Prostate gland (tissue), 2 donors: Measurements from ENCODE around the gene POPDC3. TPM values are rescaled to one million over a fixed set of nuclear protein-coding genes. Genes with fewer than 3 reads are reported as not detected.

ENCODE experiments used
- DNase-seq: peaks from one replicate; pipeline ENCODE4 v3.0.0-alpha.2; 2019; ENCODE audit warnings: low spot score
- H3K27ac ChIP-seq, 2 donors: fragments of 200-600 bp; sonication (generic); 2 replicates each; pipeline ENCODE4 v1.5.1; 2017 to 2019
- H3K27me3 ChIP-seq: fragments of 200-600 bp; sonication (generic); replicated peaks from 2 replicates; pipeline ENCODE4 v1.5.1; 2019; ENCODE audit not compliant: insufficient read depth
- H3K36me3 ChIP-seq, 2 donors: fragments of 200-600 bp; sonication (generic); 1 replicate in 1 of 2; 2 replicates in 1 of 2; pipeline versions ENCODE4 v1.5.1 to v1.8.1; 2017 to 2019
- H3K4me1 ChIP-seq: fragments of 200-600 bp; sonication (generic); replicated peaks from 2 replicates; pipeline ENCODE4 v1.5.1; 2019
- H3K4me3 ChIP-seq, 2 donors: fragments of 200-600 bp; sonication (generic); 2 replicates each; pipeline ENCODE4 v1.5.1; 2017 to 2019
- H3K9me3 ChIP-seq: fragments of 200-600 bp; sonication (generic); 2 replicates; pipeline ENCODE4 v1.5.1; 2017
- POLR2A ChIP-seq: fragments of 450-650 bp; IDR thresholded peaks from one replicate; pipeline ENCODE4 v1.6.1; 2016; ENCODE audit warnings: antibody characterized with exemption, mild to moderate bottlenecking
- POLR2AphosphoS5 ChIP-seq: sonication (generic); formaldehyde crosslinking; IDR thresholded peaks from one replicate; pipeline ENCODE4 v1.6.1; 2017; ENCODE audit warnings: antibody characterized with exemption
- WGBS: methylation state at CpG from one replicate; pipeline ENCODE4 v1.1.5; 2018; 5-methylcytosine and 5-hydroxymethylcytosine counted together
- intact Hi-C: fragments of 100-400 bp; cut with DNase I; formaldehyde crosslinking; loops from one replicate; pipeline ENCODE4 v1.14.2; 2022
- total RNA-seq, 2 donors: library from RNA; depleted of rRNA; stranded (reverse); fragments of >200 nt; gene quantifications; one replicate each; pipeline ENCODE4 v1.1.0, GENCODE V29; 2016
- TF ChIP-seq, protein P1 (sequence below), 4 experiments: fragments of 200-600 bp in 2 of 4; fragments of 450-650 bp in 2 of 4; sonication (generic) in 2 of 4; IDR thresholded peaks; 1 replicate in 3 of 4; 2 replicates in 1 of 4; pipeline ENCODE4 v1.5.1; 2016 to 2019; ENCODE audit warnings: antibody characterized with exemption in 4 of 4, mild to moderate bottlenecking in 2 of 4, moderate library complexity in 2 of 4

The POPDC3 gene
- total RNA-seq, 2 donors from 2014 or later = 2.3 TPM; not detected in 1

DNA sequence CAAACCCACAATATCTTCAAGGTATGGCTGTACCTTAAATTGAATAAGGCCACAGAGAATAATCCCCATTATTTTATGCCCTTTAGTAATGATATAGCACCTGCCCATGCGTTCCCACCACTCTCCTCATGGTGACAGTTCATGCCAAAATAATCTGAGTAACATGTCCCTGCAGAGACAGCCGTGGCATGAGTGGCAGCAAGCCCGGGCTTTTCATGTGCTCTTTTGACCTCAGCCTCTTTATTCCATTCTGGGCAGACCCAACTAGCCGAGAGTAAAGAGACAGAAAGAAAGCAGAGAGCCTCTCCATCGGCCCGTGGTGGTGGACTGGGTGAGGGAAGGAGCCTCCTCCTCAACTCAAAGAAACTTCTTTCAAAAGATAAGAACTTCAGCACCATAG is 19.9 kb upstream of the POPDC3 start:
- H3K9me3 ChIP-seq = no peaks in the 10 kb centered on the region

DNA sequence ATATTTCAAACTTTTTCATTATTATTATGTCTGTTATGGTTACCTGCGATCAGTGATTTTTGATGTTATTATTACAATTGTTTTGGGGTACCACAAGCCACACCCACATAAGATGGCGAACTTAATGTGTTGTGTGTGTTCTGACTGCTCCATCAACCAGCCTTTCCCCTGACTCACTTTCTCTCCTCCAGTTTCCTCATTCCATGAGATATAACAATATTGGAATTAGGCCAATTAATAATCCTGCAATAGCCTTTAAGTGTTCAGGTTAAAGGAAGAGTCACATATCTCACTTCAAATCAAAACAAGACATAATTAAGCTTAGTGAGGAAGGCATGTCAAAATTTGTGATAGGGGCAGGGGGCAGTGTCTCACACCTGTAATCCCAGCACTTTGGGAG is 16.3 kb upstream of the POPDC3 start:
- intact Hi-C loops = no loop called here
- 91% methylated on average over 2 of the region's 2 CpGs for WGBS
- no peaks in the 10 kb centered on the region for H3K4me1 ChIP-seq

More for the DNA sequence above, 19.9 kb upstream of the POPDC3 start:
- no peak overlapping the region for H3K4me3 ChIP-seq
- no peak for DNase-seq
- WGBS = 49% methylated on average over 6 of the region's 6 CpGs
- intact Hi-C loops = no loop called here
- no peak overlapping the region for H3K27ac ChIP-seq
- H3K4me1 ChIP-seq = no peaks in the 10 kb centered on the region
- no peaks in the 10 kb centered on the region for H3K27me3 ChIP-seq
- H3K36me3 ChIP-seq = no peaks in the 10 kb centered on the region
- TF ChIP-seq POLR2AphosphoS5 (no peak), POLR2A (no peak)
- TF ChIP-seq, protein P1, sequence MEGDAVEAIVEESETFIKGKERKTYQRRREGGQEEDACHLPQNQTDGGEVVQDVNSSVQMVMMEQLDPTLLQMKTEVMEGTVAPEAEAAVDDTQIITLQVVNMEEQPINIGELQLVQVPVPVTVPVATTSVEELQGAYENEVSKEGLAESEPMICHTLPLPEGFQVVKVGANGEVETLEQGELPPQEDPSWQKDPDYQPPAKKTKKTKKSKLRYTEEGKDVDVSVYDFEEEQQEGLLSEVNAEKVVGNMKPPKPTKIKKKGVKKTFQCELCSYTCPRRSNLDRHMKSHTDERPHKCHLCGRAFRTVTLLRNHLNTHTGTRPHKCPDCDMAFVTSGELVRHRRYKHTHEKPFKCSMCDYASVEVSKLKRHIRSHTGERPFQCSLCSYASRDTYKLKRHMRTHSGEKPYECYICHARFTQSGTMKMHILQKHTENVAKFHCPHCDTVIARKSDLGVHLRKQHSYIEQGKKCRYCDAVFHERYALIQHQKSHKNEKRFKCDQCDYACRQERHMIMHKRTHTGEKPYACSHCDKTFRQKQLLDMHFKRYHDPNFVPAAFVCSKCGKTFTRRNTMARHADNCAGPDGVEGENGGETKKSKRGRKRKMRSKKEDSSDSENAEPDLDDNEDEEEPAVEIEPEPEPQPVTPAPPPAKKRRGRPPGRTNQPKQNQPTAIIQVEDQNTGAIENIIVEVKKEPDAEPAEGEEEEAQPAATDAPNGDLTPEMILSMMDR (IDR thresholded peaks at IDR 0.05) = no peak

DNA sequence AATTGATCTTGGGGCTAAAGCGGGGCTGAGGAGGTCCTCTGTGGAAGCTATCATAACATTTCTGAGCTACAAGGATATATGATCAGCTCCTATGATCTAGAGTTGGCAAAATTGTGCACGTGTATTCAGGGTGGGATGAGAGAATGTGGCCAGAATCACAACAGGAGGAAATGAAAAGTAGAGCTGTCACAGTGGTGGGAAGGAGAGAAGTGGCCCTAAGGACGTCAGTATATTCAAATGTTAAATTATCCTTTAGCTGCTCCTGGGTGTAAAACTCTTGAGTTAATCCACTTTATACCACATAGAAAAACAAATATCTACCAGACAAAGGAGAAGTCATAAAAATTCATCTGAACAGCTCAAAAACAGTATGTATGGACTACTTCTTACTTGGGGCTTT is 14.8 kb upstream of the POPDC3 start:
- WGBS = 66% methylated on average over 3 of the region's 3 CpGs
- no peaks in the 10 kb centered on the region for H3K36me3 ChIP-seq
- TF ChIP-seq POLR2AphosphoS5 = no peak
- TF ChIP-seq, protein P1 (IDR thresholded peaks at IDR 0.05) = no peak
- DNase-seq = no peak
- H3K27ac ChIP-seq = no peak overlapping the region
- intact Hi-C loops = no loop called here
- no peaks in the 10 kb centered on the region for H3K9me3 ChIP-seq
- no peak overlapping the region for H3K4me3 ChIP-seq
- H3K4me1 ChIP-seq = no peaks in the 10 kb centered on the region
- no peaks in the 10 kb centered on the region for H3K27me3 ChIP-seq

More for the DNA sequence above, 16.3 kb upstream of the POPDC3 start:
- Histone ChIP-seq H3K27ac (no peak overlapping the region), H3K9me3 (no peaks in the 10 kb centered on the region), H3K27me3 (no peaks in the 10 kb centered on the region), H3K36me3 (no peaks in the 10 kb centered on the region), H3K4me3 (no peak overlapping the region)
- TF ChIP-seq POLR2AphosphoS5 (no peak), POLR2A (no peak)
- TF ChIP-seq, protein P1 (IDR thresholded peaks at IDR 0.05) = no peak
- no peak for DNase-seq

DNA sequence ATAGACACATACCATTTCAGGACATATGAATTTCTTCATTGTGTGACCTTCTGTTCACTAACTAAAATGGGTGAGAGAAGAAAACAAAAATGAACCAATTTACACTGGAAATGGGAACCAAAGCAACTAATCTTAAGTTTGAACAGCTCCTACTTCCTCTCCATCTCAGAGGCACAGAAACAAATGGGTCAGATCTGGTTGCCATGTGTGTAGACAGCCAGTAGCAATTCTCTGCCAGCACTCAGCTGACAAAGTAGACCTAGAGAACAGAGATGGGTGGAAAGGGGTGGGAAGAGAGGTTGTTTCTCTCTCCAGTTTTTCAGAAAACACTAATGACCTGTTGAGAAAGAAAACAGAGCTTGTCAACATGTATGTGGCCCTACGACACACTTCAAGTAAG is 14.3 kb upstream of the POPDC3 start:
- Histone ChIP-seq H3K27me3 (no peaks in the 10 kb centered on the region), H3K9me3 (no peaks in the 10 kb centered on the region), H3K4me1 (no peaks in the 10 kb centered on the region), H3K27ac (no peak overlapping the region), H3K4me3 (no peak overlapping the region), H3K36me3 (no peaks in the 10 kb centered on the region)
- 91% methylated on average over 1 of the region's 1 CpG for WGBS
- TF ChIP-seq, protein P1 (IDR thresholded peaks at IDR 0.05) = no peak
- TF ChIP-seq POLR2AphosphoS5 = no peak
- TF ChIP-seq POLR2A = no peak
- intact Hi-C loops = no loop called here
- DNase-seq = no peak

DNA sequence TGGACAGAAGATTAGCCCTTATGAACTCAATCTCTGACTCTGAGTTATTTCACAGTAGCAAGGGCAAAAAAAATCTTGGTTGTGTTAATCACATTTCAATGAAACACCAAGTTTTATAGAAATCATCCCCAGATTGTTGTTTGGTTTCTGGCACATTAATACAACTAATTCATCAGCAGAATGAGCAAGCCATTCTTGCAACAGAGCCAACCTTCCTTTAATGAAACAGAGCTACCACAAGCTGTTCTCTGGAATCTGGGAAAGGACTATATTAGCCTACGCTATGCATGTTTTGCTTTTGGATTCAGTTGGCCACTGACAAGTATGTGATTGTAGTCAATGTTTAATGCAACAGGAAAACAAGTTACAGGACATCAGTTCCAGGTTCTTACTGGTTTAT is 13.8 kb upstream of the POPDC3 start:
- no peaks in the 10 kb centered on the region for H3K4me1 ChIP-seq
- no peaks in the 10 kb centered on the region for H3K27me3 ChIP-seq
- no peak for TF ChIP-seq POLR2AphosphoS5
- TF ChIP-seq, protein P1 (IDR thresholded peaks at IDR 0.05) = no peak
- no peak for TF ChIP-seq POLR2A
- no peak overlapping the region for H3K4me3 ChIP-seq
- H3K36me3 ChIP-seq = no peaks in the 10 kb centered on the region
- H3K27ac ChIP-seq = no peak overlapping the region
- intact Hi-C loops = no loop called here
- WGBS = 76% methylated on average over 1 of the region's 1 CpG
- DNase-seq = no peak
- H3K9me3 ChIP-seq = no peaks in the 10 kb centered on the region
